ENCODE results near the gene KANK2.

DNA sequence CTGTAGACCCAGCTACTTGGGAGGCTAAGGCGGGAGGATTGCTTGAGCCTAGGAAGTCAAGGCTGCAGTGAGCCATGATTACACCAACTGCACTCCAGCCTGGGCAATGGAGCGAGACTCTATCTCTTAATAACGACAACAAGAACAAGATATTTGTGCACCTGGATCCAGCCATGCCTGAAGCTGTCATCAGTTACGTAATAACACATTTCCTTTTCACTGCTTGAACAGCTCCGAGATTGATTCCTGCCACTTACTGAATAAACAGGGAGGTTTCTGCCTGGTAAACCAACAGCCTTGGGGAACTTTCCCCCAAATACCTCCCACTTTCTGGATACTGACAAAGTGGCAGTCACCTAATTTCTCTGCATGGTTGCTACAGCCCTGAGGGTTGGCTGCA lies 5.4 kb downstream of the KANK2 start:
- no peak for TF ChIP-seq POLR2A (IDR thresholded peaks at IDR 0.05)
- TF ChIP-seq, protein P1, sequence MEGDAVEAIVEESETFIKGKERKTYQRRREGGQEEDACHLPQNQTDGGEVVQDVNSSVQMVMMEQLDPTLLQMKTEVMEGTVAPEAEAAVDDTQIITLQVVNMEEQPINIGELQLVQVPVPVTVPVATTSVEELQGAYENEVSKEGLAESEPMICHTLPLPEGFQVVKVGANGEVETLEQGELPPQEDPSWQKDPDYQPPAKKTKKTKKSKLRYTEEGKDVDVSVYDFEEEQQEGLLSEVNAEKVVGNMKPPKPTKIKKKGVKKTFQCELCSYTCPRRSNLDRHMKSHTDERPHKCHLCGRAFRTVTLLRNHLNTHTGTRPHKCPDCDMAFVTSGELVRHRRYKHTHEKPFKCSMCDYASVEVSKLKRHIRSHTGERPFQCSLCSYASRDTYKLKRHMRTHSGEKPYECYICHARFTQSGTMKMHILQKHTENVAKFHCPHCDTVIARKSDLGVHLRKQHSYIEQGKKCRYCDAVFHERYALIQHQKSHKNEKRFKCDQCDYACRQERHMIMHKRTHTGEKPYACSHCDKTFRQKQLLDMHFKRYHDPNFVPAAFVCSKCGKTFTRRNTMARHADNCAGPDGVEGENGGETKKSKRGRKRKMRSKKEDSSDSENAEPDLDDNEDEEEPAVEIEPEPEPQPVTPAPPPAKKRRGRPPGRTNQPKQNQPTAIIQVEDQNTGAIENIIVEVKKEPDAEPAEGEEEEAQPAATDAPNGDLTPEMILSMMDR (IDR thresholded peaks at IDR 0.05), result no peak

Data from lower leg skin (tissue), 3 donors.